Lower leg skin (tissue), 3 donors: ENCODE data around the gene FLT1.

Experiments used
- POLR2A ChIP-seq, 2 donors: fragments of 450-650 bp; IDR thresholded peaks; one replicate each; pipeline ENCODE4 v1.6.1; 2016 to 2017; ENCODE audit warnings: antibody characterized with exemption in 2 of 2, mild to moderate bottlenecking in 1 of 2, moderate library complexity in 1 of 2
- TF ChIP-seq, protein P1 (sequence below), 3 donors: fragments of 450-650 bp; IDR thresholded peaks; one replicate each; pipeline ENCODE4 v1.5.1; 2016; ENCODE audit warnings: antibody characterized with exemption in 3 of 3, mild to moderate bottlenecking in 3 of 3, moderate library complexity in 2 of 3

GRCh38 chr13:28344163-28344562, 150.8 kb downstream of the FLT1 start:
- TF ChIP-seq, protein P1, sequence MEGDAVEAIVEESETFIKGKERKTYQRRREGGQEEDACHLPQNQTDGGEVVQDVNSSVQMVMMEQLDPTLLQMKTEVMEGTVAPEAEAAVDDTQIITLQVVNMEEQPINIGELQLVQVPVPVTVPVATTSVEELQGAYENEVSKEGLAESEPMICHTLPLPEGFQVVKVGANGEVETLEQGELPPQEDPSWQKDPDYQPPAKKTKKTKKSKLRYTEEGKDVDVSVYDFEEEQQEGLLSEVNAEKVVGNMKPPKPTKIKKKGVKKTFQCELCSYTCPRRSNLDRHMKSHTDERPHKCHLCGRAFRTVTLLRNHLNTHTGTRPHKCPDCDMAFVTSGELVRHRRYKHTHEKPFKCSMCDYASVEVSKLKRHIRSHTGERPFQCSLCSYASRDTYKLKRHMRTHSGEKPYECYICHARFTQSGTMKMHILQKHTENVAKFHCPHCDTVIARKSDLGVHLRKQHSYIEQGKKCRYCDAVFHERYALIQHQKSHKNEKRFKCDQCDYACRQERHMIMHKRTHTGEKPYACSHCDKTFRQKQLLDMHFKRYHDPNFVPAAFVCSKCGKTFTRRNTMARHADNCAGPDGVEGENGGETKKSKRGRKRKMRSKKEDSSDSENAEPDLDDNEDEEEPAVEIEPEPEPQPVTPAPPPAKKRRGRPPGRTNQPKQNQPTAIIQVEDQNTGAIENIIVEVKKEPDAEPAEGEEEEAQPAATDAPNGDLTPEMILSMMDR (IDR thresholded peaks at IDR 0.05) = no peak
- no peak for TF ChIP-seq POLR2A (IDR thresholded peaks at IDR 0.05)
